ENCODE data around the gene SPAG6. TPM values are rescaled to one million over a fixed set of nuclear protein-coding genes. Genes with fewer than 3 reads are reported as not detected.

SPAG6 gene
- total and polyA plus RNA-seq, 9 of the 15 experiments (the other 6 are each of a cell fraction or from before 2014, with no cell fraction given): 3.5 to 23.1 (median 11.8) TPM

GRCh38 chr10:22341190-22341925, 3.9 kb upstream of the SPAG6 start:
- intact Hi-C loops (cut with micrococcal nuclease): loop anchor here (2.0 to 5.0 kb wide), 2 partner anchors 49 to 76 kb away; no protein-coding TSS in a partner anchor
- Histone ChIP-seq H2AFZ (ENCODE audit: low read depth, low read length) (peak overlapping the region; percentile 77), H3K27me3 (ENCODE audit: control insufficient read depth in 2 of 2, insufficient read depth in 2 of 2, low read length in 2 of 2) (no peaks in the 10 kb centered on the region), H3K9me1 (ENCODE audit: control insufficient read depth, insufficient read depth, low read length) (no peaks in the 10 kb centered on the region), H3K79me2 (ENCODE audit: control insufficient read depth, insufficient read depth, low read length) (no peaks in the 10 kb centered on the region), H4K20me1 (replicated peaks; ENCODE audit: control insufficient read depth, insufficient read depth, low read length) (no peaks in the 10 kb centered on the region), H3K27ac (ENCODE audit: extremely low read depth, low read depth, low read length) (peak overlapping the region; percentile 91; the same call in 2 of the 3 replicates), H3K4me2 (ENCODE audit: insufficient read depth, low read length) (peak overlapping the region; percentile 82), H3K9ac (ENCODE audit: insufficient read depth in 1 of 2, low read depth in 2 of 2, low read length in 2 of 2) (peak overlapping the region; percentile 94 to 97), H3K36me3 (ENCODE audit: control insufficient read depth, insufficient read depth, low read length) (no peaks in the 10 kb centered on the region), H3K4me3 (peak overlapping the region; percentile 69), H3K9me3 (replicated peaks; ENCODE audit: control insufficient read depth, insufficient read depth, low read depth, low read length) (no peaks in the 10 kb centered on the region; the same call in 1 of the 2 replicates), H3K4me1 (replicated peaks in 1 of 2; ENCODE audit: control insufficient read depth in 2 of 2, insufficient read depth in 2 of 2, low read length in 2 of 2) (peaks cover 13 to 15% of the 10 kb centered on the region in 2 experiments; a peak in 4 of 5 replicates)
- DNase-seq (ENCODE audit: extremely low read depth in 1 of 4, low spot score in 3 of 4) (peak in 1 of 4 experiments; percentile 56), FAIRE-seq (peak; percentile 64), ATAC-seq (peak; percentile 74)
- POLR2A ChIA-PET: interaction anchor here (0.7 to 2.4 kb wide), 6 partner anchors 8 to 355 kb away, joined by 3 to 17 read pairs (median 3); no protein-coding TSS in a partner anchor
- CTCF ChIA-PET (ENCODE audit: low intra/inter-chr PET ratio): no interaction called here
- BruUV-seq (replicated peaks): TSS peak; percentile 73
- 2% methylated on average over 39 of the region's 40 CpGs for WGBS (ENCODE audit: insufficient coverage, low coverage, missing lambda C conversion rate)
- in situ Hi-C loops (cut with MboI): no loop called here
- TF ChIP-seq, protein P1, sequence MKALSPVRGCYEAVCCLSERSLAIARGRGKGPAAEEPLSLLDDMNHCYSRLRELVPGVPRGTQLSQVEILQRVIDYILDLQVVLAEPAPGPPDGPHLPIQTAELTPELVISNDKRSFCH (CRISPR knock-in tag; IDR thresholded peaks at IDR 0.05): no peak
- TF ChIP-seq, protein P1 (tag; IDR thresholded peaks at IDR 0.05): no peak
- peak; percentile 7; the same call in 1 of the 2 replicates for TF ChIP-seq FOXJ2 (tag; IDR thresholded peaks at IDR 0.05)
- no peak for TF ChIP-seq FOXK2 (conservative IDR thresholded peaks at IDR 0.05 in 1 of 2, IDR thresholded peaks at IDR 0.05 in 1 of 2; ENCODE audit: low read depth in 2 of 2)
- TF ChIP-seq, protein P2, sequence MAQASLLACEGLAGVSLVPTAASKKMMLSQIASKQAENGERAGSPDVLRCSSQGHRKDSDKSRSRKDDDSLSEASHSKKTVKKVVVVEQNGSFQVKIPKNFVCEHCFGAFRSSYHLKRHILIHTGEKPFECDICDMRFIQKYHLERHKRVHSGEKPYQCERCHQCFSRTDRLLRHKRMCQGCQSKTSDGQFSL (CRISPR knock-in tag; IDR thresholded peaks at IDR 0.05): no peak
- TF ChIP-seq, protein P2 (tag; IDR thresholded peaks at IDR 0.05): no peak
- TF ChIP-seq ZNF785 (CRISPR knock-in tag; IDR thresholded peaks at IDR 0.05): no peak
- TF ChIP-seq, protein P3, sequence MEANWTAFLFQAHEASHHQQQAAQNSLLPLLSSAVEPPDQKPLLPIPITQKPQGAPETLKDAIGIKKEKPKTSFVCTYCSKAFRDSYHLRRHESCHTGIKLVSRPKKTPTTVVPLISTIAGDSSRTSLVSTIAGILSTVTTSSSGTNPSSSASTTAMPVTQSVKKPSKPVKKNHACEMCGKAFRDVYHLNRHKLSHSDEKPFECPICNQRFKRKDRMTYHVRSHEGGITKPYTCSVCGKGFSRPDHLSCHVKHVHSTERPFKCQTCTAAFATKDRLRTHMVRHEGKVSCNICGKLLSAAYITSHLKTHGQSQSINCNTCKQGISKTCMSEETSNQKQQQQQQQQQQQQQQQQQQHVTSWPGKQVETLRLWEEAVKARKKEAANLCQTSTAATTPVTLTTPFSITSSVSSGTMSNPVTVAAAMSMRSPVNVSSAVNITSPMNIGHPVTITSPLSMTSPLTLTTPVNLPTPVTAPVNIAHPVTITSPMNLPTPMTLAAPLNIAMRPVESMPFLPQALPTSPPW (CRISPR knock-in tag; IDR thresholded peaks at IDR 0.05): peak; percentile 23
- TF ChIP-seq RUNX1 (IDR thresholded peaks at IDR 0.05; ENCODE audit: low read depth): no peak
- peak; percentile 56; the same call in 1 of the 2 replicates for TF ChIP-seq L3MBTL2 (IDR thresholded peaks at IDR 0.05)
- TF ChIP-seq CBX8 (IDR thresholded peaks at IDR 0.05; ENCODE audit: borderline replicate concordance, extremely low read depth, low read depth, low read length, poor library complexity, severe bottlenecking): no peak
- no peak for TF ChIP-seq LARP7 (IDR thresholded peaks at IDR 0.05)
- TF ChIP-seq, protein P4, sequence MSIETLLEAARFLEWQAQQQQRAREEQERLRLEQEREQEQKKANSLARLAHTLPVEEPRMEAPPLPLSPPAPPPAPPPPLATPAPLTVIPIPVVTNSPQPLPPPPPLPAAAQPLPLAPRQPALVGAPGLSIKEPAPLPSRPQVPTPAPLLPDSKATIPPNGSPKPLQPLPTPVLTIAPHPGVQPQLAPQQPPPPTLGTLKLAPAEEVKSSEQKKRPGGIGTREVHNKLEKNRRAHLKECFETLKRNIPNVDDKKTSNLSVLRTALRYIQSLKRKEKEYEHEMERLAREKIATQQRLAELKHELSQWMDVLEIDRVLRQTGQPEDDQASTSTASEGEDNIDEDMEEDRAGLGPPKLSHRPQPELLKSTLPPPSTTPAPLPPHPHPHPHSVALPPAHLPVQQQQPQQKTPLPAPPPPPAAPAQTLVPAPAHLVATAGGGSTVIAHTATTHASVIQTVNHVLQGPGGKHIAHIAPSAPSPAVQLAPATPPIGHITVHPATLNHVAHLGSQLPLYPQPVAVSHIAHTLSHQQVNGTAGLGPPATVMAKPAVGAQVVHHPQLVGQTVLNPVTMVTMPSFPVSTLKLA (conservative IDR thresholded peaks at IDR 0.05): no peak
- 0 out of 2 replicates have a peak, but pooled peaks have one; percentile 11 for TF ChIP-seq MTA2 (IDR thresholded peaks at IDR 0.05; ENCODE audit: low read depth)
- TF ChIP-seq GATA2 (CRISPR knock-in tag; IDR thresholded peaks at IDR 0.05): no peak
